Nephron (organoid): ENCODE measurements around the gene ZDHHC23.

Experiments used
- H3K27ac Mint-ChIP-seq, 3 experiments: 2 replicates each; pipeline ENCODE4 v1.8.0; 2020; ENCODE audit warnings: mixed read lengths in 3 of 3, mild to moderate bottlenecking in 2 of 3, moderate library complexity in 1 of 3
- H3K27me3 Mint-ChIP-seq: 2 replicates; pipeline ENCODE4 v1.8.0; 2021; ENCODE audit warnings: low read depth, mild to moderate bottlenecking, moderate library complexity, mixed read lengths
- H3K36me3 Mint-ChIP-seq: 2 replicates; pipeline ENCODE4 v1.8.0; 2020; ENCODE audit warnings: low read depth, mixed read lengths
- H3K4me1 Mint-ChIP-seq: 2 replicates; pipeline ENCODE4 v1.8.0; 2020; ENCODE audit warnings: mixed read lengths
- H3K4me3 Mint-ChIP-seq, 3 experiments: 2 replicates each; pipeline ENCODE4 v1.8.0; 2020; ENCODE audit warnings: mild to moderate bottlenecking in 3 of 3, mixed read lengths in 3 of 3, moderate library complexity in 2 of 3
- H3K9me3 Mint-ChIP-seq: 2 replicates; pipeline ENCODE4 v1.8.0; 2020; ENCODE audit warnings: mixed read lengths
- TF ChIP-seq, protein P1 (sequence below), 3 experiments: fragments of 200-600 bp; sonication (generic); IDR thresholded peaks; one replicate each; pipeline ENCODE4 v1.5.0; 2021; ENCODE audit warnings: antibody characterized with exemption in 3 of 3; ENCODE audit not compliant: unreplicated experiment in 3 of 3

ZDHHC23 gene, protein sequence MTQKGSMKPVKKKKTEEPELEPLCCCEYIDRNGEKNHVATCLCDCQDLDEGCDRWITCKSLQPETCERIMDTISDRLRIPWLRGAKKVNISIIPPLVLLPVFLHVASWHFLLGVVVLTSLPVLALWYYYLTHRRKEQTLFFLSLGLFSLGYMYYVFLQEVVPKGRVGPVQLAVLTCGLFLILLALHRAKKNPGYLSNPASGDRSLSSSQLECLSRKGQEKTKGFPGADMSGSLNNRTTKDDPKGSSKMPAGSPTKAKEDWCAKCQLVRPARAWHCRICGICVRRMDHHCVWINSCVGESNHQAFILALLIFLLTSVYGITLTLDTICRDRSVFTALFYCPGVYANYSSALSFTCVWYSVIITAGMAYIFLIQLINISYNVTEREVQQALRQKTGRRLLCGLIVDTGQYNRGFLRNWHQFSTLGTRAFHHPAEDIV

DNA sequence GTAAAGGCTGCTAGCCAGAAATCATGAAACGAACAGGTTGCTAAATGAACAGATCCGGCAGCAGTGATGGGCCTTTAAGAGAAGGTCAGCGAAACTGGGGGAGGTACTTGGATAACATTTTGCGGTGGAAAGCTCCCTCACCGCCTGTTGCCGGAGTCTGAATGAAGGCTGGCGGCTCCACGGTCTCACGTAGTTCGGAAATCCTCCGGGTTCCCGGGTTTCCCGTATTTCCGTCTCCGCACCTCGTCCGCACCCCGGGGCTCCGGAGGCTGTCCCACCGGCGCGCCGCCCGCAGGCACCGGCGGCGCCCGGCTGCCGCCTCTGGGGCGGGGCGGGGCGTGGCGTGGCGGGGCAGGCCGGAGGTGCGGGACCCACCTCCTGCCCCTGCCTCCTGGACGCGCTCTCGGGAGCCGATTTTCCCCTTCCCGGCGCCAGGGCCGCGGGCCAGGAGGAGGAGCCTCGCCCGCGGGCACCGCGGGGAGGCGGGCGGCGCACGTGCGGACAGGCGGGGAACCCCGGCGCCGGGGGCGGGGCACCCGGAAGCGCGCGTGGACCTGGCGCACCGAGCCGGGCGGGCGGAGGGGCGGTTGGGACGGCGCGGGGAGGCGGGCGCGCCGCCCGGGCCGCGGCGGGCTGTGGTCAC, at the start of gene ZDHHC23:
ZDHHC23 (plus strand) TSS at position 642 of the 643 bp plus-strand sequence. CDS start 790 bp downstream, outside the sequence.
- TF ChIP-seq, protein P1, sequence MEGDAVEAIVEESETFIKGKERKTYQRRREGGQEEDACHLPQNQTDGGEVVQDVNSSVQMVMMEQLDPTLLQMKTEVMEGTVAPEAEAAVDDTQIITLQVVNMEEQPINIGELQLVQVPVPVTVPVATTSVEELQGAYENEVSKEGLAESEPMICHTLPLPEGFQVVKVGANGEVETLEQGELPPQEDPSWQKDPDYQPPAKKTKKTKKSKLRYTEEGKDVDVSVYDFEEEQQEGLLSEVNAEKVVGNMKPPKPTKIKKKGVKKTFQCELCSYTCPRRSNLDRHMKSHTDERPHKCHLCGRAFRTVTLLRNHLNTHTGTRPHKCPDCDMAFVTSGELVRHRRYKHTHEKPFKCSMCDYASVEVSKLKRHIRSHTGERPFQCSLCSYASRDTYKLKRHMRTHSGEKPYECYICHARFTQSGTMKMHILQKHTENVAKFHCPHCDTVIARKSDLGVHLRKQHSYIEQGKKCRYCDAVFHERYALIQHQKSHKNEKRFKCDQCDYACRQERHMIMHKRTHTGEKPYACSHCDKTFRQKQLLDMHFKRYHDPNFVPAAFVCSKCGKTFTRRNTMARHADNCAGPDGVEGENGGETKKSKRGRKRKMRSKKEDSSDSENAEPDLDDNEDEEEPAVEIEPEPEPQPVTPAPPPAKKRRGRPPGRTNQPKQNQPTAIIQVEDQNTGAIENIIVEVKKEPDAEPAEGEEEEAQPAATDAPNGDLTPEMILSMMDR (IDR thresholded peaks at IDR 0.05; ENCODE audit: unreplicated experiment in 3 of 3): no peak
- Mint-ChIP-seq H3K4me1 (no peaks in the 10 kb centered on the region), H3K9me3 (no peaks in the 10 kb centered on the region), H3K36me3 (peaks cover 4% of the 10 kb centered on the region), H3K27me3 (peaks cover 66% of the 10 kb centered on the region), H3K27ac (peak within 1 kb of the TSS in 2 of 3 experiments; percentile 47 to 85), H3K4me3 (peak within 1 kb of the TSS; percentile 84 to 93 (median 93))

DNA sequence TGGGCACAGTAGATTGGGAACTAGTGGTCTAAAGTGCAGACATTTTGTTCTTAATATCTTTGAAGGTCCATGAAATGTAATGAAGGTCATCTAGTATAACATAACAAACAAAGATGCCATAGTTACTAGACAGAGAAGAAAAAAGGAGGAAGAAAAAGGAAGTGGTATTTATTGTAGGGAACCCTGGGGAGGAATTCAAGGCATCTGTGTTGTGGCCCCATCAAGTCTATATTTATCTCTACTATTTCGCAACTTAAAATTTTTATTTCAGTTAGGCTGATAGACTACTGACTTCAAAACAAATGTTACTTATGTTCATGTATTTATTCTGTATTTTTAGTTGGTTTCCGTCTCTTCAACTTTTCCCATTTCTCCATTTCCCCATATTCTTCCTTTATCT, 48.9 kb upstream of the ZDHHC23 start:
- TF ChIP-seq, protein P1 (IDR thresholded peaks at IDR 0.05; ENCODE audit: unreplicated experiment in 3 of 3): no peak
- H3K4me1 Mint-ChIP-seq: no peaks in the 10 kb centered on the region
- H3K36me3 Mint-ChIP-seq: no peaks in the 10 kb centered on the region
- H3K4me3 Mint-ChIP-seq: no peak overlapping the region
- no peaks in the 10 kb centered on the region for H3K9me3 Mint-ChIP-seq
- H3K27me3 Mint-ChIP-seq: no peaks in the 10 kb centered on the region
- no peak overlapping the region for H3K27ac Mint-ChIP-seq

DNA sequence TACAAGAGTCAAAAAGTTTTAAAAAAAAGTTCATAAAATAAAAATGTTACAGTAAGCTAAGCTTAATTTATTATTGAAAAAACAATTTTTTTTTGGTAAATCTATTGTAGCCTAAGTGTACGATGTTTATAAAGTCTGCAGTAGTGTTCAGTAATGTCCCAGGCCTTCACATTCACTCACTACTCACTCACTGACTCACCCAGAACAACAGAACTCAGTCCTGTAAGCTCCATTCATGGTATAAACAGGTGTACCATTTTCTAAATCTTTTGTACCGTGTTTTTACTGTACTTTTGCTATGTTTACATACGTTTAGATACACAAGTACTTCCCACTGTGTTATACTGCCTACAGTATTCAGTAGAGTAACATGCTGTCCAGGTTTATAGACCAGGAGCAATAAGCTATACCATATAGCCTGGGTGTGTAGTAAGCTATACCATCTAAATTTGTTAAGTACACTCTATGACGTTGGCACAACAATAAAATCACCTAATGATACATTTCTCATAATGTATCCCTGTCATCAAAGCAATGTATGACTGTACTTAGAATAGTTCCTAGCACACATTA, 41.2 kb upstream of the ZDHHC23 start:
- Mint-ChIP-seq H3K9me3 (no peaks in the 10 kb centered on the region), H3K4me1 (no peaks in the 10 kb centered on the region), H3K27me3 (no peaks in the 10 kb centered on the region), H3K4me3 (no peak overlapping the region), H3K27ac (no peak overlapping the region), H3K36me3 (peaks cover 4% of the 10 kb centered on the region)
- TF ChIP-seq, protein P1 (IDR thresholded peaks at IDR 0.05; ENCODE audit: unreplicated experiment in 3 of 3): no peak

DNA sequence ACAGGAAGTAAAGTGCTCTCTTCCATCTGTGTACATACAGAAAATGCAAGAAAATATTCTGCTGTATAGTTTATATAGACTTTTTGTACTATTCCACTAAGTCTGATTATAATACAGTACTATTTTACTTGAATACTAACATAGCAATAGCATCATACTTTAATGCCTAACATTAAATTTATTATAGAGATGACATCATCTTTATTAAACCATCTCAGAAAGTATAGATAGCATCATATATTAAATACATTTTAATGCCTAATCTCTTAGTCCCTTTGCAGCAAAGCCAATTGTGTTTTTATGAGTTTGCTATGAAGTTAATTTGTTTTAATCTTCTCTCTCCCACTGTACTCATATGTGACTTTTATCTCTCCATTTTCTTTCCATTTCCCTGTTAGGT, 39.7 kb upstream of the ZDHHC23 start:
- peaks cover 4% of the 10 kb centered on the region for H3K36me3 Mint-ChIP-seq
- TF ChIP-seq, protein P1 (IDR thresholded peaks at IDR 0.05; ENCODE audit: unreplicated experiment in 3 of 3): no peak
- no peak overlapping the region for H3K27ac Mint-ChIP-seq
- no peaks in the 10 kb centered on the region for H3K9me3 Mint-ChIP-seq
- H3K27me3 Mint-ChIP-seq: no peaks in the 10 kb centered on the region
- H3K4me3 Mint-ChIP-seq: no peak overlapping the region
- H3K4me1 Mint-ChIP-seq: no peaks in the 10 kb centered on the region

DNA sequence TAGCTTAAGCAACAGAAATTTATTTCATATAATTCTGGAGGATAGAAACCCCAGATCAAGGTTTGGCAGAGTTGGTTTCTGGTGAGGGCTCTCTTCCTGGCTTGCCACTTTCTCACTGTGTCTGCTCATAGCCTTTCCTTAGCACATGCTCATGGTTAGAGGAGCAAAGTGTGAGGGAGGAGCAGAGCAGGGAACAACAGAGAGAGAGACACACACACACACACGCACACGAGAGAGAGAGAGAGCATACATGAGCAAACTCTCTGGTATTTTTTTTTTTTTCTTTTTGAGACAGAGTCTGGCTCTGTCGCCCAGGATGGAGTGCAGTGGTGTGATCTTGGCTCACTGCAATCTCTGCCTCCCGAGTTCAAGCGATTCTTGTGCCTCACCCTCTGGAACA, 36.8 kb upstream of the ZDHHC23 start:
- Mint-ChIP-seq H3K4me1 (no peaks in the 10 kb centered on the region), H3K9me3 (no peaks in the 10 kb centered on the region), H3K27me3 (no peaks in the 10 kb centered on the region), H3K27ac (no peak overlapping the region), H3K36me3 (no peaks in the 10 kb centered on the region), H3K4me3 (no peak overlapping the region)
- TF ChIP-seq, protein P1 (IDR thresholded peaks at IDR 0.05; ENCODE audit: unreplicated experiment in 3 of 3): no peak
